DMS 273 (cell line): ENCODE measurements around the gene GART.

Experiments
- DNase-seq: peaks from one replicate; lab custom pipeline; 2025; ENCODE audit not compliant: unreplicated experiment; lab: John Stamatoyannopoulos, UW

Gene GART

DNA sequence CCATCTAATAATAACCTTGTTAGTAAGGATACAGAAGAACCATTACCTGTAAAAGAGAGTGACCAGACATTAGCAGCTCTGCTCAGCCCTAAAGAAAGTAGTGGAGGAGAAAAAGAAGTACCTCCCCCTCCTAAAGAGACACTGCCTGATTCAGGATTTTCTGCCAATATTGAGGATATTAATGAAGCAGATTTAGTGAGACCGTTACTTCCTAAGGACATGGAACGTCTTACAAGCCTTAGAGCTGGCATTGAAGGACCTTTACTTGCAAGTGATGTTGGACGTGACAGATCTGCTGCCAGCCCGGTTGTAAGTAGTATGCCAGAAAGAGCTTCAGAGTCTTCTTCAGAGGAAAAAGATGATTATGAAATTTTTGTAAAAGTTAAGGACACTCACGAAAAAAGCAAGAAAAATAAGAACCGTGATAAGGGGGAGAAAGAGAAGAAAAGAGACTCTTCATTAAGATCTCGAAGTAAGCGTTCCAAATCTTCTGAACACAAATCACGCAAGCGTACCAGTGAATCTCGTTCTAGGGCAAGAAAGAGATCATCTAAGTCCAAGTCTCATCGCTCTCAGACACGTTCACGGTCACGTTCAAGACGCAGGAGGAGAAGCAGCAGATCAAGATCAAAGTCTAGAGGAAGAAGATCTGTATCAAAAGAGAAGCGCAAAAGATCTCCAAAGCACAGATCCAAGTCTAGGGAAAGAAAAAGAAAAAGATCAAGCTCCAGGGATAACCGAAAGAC, 12.5 kb upstream of the GART start:
- no peak for DNase-seq

GRCh38 chr21:33552999-33553598, 11.2 kb upstream of the GART start:
- no peak for DNase-seq

DNA sequence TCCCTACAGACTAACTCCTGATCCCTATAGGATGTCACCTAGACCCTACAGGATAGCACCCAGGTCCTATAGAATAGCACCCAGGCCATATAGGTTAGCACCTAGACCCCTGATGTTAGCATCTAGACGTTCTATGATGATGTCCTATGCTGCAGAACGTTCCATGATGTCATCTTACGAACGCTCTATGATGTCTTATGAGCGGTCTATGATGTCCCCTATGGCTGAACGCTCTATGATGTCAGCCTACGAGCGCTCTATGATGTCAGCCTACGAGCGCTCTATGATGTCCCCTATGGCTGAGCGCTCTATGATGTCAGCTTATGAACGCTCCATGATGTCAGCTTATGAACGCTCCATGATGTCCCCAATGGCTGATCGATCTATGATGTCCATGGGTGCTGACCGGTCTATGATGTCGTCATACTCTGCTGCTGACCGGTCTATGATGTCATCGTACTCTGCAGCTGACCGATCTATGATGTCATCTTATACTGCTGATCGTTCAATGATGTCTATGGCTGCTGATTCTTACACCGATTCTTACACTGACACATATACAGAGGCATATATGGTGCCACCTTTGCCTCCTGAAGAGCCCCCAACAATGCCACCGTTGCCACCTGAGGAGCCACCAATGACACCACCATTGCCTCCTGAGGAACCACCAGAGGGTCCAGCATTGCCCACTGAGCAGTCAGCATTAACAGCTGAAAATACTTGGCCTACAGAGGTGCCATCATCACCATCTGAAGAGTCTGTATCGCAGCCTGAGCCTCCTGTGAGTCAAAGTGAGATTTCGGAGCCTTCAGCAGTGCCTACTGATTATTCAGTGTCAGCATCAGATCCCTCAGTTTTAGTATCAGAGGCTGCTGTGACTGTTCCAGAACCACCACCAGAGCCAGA, 10.4 kb upstream of the GART start:
- peak; percentile 16 for DNase-seq

- DNase-seq: no peak
Observed at GRCh38 chr21:33551664-33552063, 9.7 kb upstream of the GART start.

- DNase-seq: no peak
Observed at GRCh38 chr21:33550772-33551660, 9.1 kb upstream of the GART start.

DNA sequence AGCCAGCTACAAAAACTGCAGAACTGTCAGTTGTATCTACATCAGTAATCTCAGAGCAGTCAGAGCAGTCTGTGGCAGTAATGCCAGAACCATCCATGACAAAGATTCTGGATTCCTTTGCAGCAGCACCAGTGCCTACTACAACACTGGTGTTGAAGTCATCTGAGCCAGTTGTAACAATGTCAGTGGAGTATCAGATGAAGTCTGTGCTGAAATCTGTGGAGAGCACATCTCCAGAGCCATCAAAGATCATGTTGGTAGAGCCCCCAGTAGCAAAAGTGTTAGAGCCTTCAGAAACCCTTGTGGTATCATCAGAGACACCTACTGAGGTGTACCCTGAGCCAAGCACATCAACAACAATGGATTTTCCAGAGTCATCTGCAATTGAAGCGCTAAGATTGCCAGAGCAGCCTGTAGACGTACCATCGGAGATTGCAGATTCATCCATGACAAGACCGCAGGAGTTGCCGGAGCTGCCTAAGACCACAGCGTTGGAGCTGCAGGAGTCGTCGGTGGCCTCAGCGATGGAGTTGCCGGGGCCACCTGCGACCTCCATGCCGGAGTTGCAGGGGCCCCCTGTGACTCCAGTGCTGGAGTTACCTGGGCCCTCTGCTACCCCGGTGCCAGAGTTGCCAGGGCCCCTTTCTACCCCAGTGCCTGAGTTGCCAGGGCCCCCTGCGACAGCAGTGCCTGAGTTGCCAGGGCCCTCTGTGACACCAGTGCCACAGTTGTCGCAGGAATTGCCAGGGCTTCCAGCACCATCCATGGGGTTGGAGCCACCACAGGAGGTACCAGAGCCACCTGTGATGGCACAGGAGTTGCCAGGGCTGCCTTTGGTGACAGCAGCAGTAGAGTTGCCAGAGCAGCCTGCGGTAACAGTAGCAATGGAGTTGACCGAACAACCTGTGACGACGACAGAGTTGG, 8.2 kb upstream of the GART start:
- no peak for DNase-seq

GRCh38 chr21:33546086-33546485, 4.2 kb upstream of the GART start:
- DNase-seq: no peak

DNA sequence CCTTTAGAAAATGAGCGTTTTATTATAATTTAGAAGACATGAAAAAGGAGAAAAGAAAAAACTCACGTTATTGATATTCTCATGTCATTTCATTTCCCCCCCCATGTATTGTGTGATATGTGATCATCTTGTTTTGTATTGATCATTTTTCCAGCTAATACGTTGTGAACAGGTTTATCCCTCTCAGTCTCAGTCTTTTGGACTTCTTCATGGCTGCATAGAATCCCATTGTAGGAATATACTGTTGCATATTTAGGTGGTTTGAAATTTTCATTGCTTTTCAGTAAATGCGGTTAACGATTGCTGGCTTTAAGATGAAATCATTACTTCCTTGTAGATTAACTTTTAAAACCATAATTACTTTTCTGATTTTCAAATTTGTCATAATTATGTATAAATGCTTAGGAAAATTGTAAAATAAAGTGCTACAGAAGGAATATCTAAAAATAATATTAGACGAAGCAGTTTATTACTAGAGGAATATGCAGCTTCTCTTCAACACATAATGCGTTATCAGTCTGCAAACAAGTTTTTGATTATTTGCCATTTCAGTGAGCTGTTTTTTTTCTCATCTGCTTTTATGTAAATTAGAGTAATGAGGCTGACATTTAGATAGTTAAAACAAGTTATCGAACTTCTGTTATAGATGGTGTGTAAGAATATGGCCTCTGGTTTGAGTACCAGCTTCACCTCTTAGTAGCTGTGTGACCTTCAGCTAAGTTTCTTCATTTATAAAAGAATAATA, 2.7 kb upstream of the GART start:
- no peak for DNase-seq

DNA sequence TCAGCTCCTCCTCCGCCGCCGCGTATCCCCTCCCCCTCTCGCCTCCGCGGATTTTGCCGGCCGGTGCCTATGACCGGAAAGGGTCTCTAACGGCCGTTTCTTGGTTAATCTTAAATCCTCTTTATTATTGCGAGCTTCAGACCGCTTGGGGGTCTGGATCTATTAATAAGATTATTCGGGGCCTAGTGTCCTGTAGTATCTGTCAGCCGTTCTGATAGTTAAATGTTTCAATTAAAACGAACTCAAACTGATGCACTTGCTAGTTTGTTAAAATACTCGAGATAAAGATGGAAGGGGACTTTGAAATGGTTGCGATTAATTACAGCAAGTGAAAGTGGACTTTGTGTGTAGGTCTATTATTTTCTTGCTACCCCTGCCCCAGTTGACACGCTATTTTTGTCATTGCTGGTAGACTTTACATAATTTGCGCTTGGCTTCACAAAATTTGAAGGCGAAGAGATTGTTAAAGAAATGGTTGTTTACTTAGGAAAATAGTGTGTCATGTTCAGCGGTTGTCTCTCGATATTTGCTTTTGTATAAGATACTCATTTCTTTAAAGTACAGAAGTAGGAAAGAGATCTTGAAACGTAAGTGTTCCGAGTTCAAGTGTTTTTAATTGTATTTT, 1.7 kb upstream of the GART start:
- DNase-seq: no peak

DNA sequence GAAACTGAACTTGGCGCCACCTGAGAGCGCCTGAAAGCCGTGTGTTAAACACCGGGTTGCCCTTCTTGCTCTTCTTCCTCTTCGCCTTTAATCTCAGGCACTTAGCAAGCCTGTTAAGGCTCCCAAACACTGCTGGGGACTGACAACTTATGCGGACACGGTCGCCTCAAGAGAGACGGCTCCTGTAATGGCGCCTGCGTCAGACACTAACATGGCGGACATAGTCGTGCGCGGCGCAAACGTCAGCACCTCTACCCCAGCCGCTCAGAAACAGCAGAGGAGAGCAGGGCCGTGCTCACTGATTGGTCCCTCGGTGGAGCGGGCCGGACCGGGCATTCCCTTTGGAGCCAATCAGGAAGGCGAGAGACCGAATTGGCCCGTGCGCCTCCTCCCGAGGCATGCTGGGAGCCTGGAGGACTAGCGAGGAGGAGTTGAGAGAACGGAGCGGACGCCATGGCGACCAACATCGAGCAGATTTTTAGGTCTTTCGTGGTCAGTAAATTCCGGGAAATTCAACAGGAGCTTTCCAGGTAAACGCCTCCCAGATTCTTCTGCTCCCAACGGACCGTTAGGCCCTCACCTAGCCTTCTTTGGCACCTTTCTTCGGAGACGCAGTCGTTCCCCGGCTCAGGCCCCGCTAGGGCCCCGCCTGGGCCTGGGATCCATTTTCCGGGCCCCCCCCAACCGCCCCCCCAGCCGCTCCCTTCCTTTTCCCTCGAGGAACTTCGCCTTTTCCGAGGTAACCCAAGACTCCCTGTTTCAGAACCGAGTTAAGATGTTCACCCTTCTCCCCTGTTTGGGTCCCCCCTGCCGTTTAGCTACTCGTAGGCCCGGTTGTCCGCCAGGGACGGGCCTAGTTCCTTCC, 955 bp upstream of the GART start, which contains the start of gene SON:
Gene SON, plus strand, starts transcription at position 399 of the 865 bp plus-strand sequence. Its CDS starts 55 bp downstream, at position 454.
- peak; percentile 99 for DNase-seq

- DNase-seq: peak; percentile 66
Observed at GRCh38 chr21:33541105-33541711, 709 bp downstream of the GART start.

- no peak for DNase-seq
Observed at GRCh38 chr21:33540711-33541104, 1.2 kb downstream of the GART start.

- DNase-seq: no peak
Observed at GRCh38 chr21:33539616-33540015, 2.3 kb downstream of the GART start.

GRCh38 chr21:33537212-33537611, 4.7 kb downstream of the GART start:
- no peak for DNase-seq

DNA sequence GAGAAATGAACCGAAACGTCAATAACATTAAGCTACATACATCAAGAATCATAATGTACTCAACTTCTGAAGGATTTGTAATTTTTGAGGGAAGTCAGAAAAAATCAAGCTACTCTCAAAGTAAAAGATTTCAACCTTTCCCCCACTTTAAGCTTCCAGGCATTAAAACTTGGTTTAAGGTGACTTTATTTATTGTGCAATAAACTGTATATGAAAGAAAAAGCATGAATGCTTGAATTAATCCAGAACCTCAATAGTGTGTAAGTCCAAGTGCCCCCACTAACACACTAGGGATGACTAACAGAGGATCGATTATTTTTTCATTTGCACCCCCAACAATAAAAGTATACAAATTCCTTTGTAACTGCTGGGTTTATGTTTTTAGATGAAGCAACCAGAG, 10.9 kb downstream of the GART start:
- DNase-seq: no peak

DNA sequence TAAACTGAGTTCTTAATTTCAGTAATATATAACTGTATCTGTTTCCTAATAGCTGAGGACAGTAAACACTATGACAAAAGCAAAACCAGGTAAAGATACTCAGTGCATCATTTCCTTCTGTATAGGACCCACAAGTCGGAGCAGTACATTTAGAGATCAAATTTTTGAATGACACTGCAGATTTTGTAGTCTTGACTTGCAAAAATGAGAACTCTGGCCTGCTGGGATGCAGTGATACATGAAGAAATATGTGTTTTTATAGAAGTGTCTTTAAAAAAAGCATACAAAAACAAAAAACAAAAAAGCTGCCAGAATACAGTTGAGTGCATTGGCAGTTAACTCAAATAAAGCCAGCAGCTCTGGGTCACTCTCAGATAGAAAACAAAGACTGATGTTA, 19.0 kb downstream of the GART start:
- peak; percentile 9 for DNase-seq

DNA sequence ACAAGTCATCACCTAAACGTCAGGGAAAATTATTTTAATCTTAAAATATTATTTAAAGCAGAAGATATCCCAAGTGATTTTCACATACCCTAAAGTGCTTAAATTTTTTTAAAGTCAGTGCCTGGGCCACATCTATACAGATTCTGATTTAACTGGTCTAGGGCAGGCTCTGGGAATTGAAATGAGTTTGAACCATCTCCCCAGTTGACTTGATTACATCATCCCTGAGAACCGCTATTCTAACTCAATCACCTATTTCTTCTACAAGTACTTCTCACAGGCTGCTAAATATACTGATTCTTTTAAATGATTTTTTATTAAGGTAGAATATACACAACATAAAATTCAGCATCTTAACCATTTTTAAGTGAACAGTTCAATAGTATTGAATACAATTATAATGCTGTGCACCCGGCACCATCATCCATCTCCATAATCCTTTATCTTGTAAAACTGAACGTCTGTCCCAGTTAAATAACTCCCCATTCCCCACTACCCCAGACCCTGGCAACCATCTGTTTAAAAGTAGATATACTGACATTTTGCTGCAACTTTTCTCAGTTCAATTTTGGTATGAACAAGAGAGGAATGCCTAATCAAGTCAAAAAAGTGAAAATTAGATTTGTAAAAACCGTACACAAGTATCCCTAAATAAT, 19.5 kb downstream of the GART start:
- peak; percentile 27 for DNase-seq
